Lower leg skin (tissue), 3 donors: Measurements from ENCODE around the gene ST6GALNAC3.

Experiments
- CTCF ChIP-seq, 3 donors: fragments of 450-650 bp; IDR thresholded peaks; one replicate each; pipeline ENCODE4 v1.5.1; 2016; ENCODE audit warnings: antibody characterized with exemption in 3 of 3, mild to moderate bottlenecking in 3 of 3, moderate library complexity in 2 of 3
- POLR2A ChIP-seq, 2 donors: fragments of 450-650 bp; IDR thresholded peaks; one replicate each; pipeline ENCODE4 v1.6.1; 2016 to 2017; ENCODE audit warnings: antibody characterized with exemption in 2 of 2, mild to moderate bottlenecking in 1 of 2, moderate library complexity in 1 of 2

GRCh38 chr1:76080552-76081079 is 6.1 kb downstream of the ST6GALNAC3 start:
- TF ChIP-seq CTCF (IDR thresholded peaks at IDR 0.05) (no peak), POLR2A (IDR thresholded peaks at IDR 0.05) (no peak)
